ENCODE data around the gene AXIN2.

GRCh38 chr17:65533056-65533745 is 28.2 kb downstream of the AXIN2 start:
- TF ChIP-seq CTCF (IDR thresholded peaks at IDR 0.05), result no peak
- no peak for TF ChIP-seq POLR2A (IDR thresholded peaks at IDR 0.05)
